T-helper 9 cell (primary cell): Measurements from ENCODE around the gene SULT1C3.

Experiments
- DNase-seq: peaks from one replicate; pipeline ENCODE4 v3.0.0-alpha.2; 2020

The SULT1C3 gene

GRCh38 chr2:108305901-108306300 is 66.1 kb downstream of the SULT1C3 start:
- DNase-seq: no peak

GRCh38 chr2:108309903-108310302 is 70.1 kb downstream of the SULT1C3 start:
- no peak for DNase-seq
